HepG2 (cell line): ENCODE data around the gene RHOBTB3. TPM values are rescaled to one million over a fixed set of nuclear protein-coding genes. Genes with fewer than 3 reads are reported as not detected.
A peak's percentile ranks its signal among the peaks of the same experiment; 100 is the strongest.

ENCODE experiments used
- ATF7-NPFF ChIP-seq: sonication (generic); formaldehyde crosslinking; IDR thresholded peaks from 2 replicates; pipeline ENCODE4 v1.8.1; 2023; ENCODE audit warnings: mild to moderate bottlenecking, low read depth, missing genetic modification reagents, moderate library complexity
- BORCS8-MEF2B ChIP-seq: sonication (generic); formaldehyde crosslinking; IDR thresholded peaks from 2 replicates; pipeline ENCODE4 v1.8.0; 2022; ENCODE audit warnings: mild to moderate bottlenecking, missing genetic modification reagents
- GATAD1 ChIP-seq: IDR thresholded peaks from 2 replicates; pipeline ENCODE4 v1.6.1; 2016; ENCODE audit warnings: missing genetic modification reagents, missing compliant biosample characterization
- HOXA7 ChIP-seq: sonication (generic); formaldehyde crosslinking; IDR thresholded peaks from 2 replicates; pipeline ENCODE4 v1.8.1; 2022; ENCODE audit warnings: mild to moderate bottlenecking, missing genetic modification reagents, moderate library complexity
- PBX2 ChIP-seq: IDR thresholded peaks from 2 replicates; pipeline ENCODE4 v1.6.1; 2016; ENCODE audit warnings: control low read depth
- RERE ChIP-seq: IDR thresholded peaks from 2 replicates; pipeline ENCODE4 v1.6.1; 2016; ENCODE audit warnings: low read depth, missing genetic modification reagents, missing compliant biosample characterization
- SP140L ChIP-seq: sonication (generic); formaldehyde crosslinking; IDR thresholded peaks from 2 replicates; pipeline ENCODE4 v1.4.0; 2020; ENCODE audit warnings: missing genetic modification reagents, borderline replicate concordance
- ZBTB7A ChIP-seq: sonication (generic); formaldehyde crosslinking; IDR thresholded peaks from 2 replicates; pipeline ENCODE4 v1.8.0; 2022; ENCODE audit warnings: mild to moderate bottlenecking, missing genetic modification reagents
- ZGPAT ChIP-seq: IDR thresholded peaks from 2 replicates; pipeline ENCODE4 v1.6.1; 2016; ENCODE audit warnings: mild to moderate bottlenecking
- ZNF354B ChIP-seq: sonication (generic); formaldehyde crosslinking; IDR thresholded peaks from 2 replicates; pipeline ENCODE4 v1.8.0; 2022; ENCODE audit warnings: mild to moderate bottlenecking, missing genetic modification reagents
- ZNF543 ChIP-seq: sonication (generic); formaldehyde crosslinking; IDR thresholded peaks from 2 replicates; pipeline ENCODE4 v1.4.0; 2020; ENCODE audit warnings: mild to moderate bottlenecking, missing genetic modification reagents
- ZNF678 ChIP-seq: sonication (generic); formaldehyde crosslinking; IDR thresholded peaks from 2 replicates; pipeline ENCODE4 v1.4.0; 2020; ENCODE audit warnings: mild to moderate bottlenecking, missing genetic modification reagents
- ZNF773 ChIP-seq: sonication (generic); formaldehyde crosslinking; IDR thresholded peaks from 2 replicates; pipeline ENCODE4 v1.4.0; 2020; ENCODE audit warnings: missing genetic modification reagents, borderline replicate concordance
- polyA plus RNA-seq, 8 experiments: library from polyadenylated mRNA; depleted of rRNA in 3 of 8; stranded (reverse) in 7 of 8; unstranded in 1 of 8; fragments of >200 nt; fragmentation: Illumina TruSeq in 4 of 8; extraction: Trizol in 4 of 8; gene quantifications; 2 replicates each; pipeline versions ENCODE4 v1.2.1 to v1.2.3, GENCODE V29; 2011 to 2016; ENCODE audit warnings: low read depth in 4 of 8, missing spikeins in 1 of 8, mixed read lengths in 1 of 8; ENCODE audit not compliant: insufficient read depth in 1 of 8
- total RNA-seq, 5 experiments: library from RNA; depleted of rRNA; stranded (reverse); fragments of >200 nt; fragmentation: Illumina TruSeq; extraction: Trizol; gene quantifications; 2 replicates each; pipeline ENCODE4 v1.2.3, GENCODE V29; 2016; ENCODE audit warnings: low read depth in 1 of 5
- TF ChIP-seq, protein P1 (sequence below): sonication (generic); formaldehyde crosslinking; IDR thresholded peaks from 2 replicates; pipeline ENCODE4 v1.8.1; 2023; ENCODE audit warnings: mild to moderate bottlenecking, moderate library complexity, missing genetic modification reagents
- TF ChIP-seq, protein P2 (sequence below): sonication (generic); formaldehyde crosslinking; IDR thresholded peaks from 2 replicates; pipeline ENCODE4 v1.8.1; 2023; ENCODE audit warnings: mild to moderate bottlenecking, missing genetic modification reagents

RHOBTB3 gene
- total and polyA plus RNA-seq, 2 of the 13 experiments (the other 11 are each of a cell fraction or from before 2014, with no cell fraction given): 31.6 to 35.4 TPM

GRCh38 chr5:95822542-95823181, 91.5 kb downstream of the RHOBTB3 start, which contains the start of gene GLRX (continued):
- TF ChIP-seq GATAD1 (CRISPR knock-in tag) (0 out of 2 replicates have a peak, but pooled peaks have one; percentile 14), SP140L (CRISPR knock-in tag) (no peak), ZNF678 (no peak), ZBTB7A (CRISPR knock-in tag) (no peak), RERE (no peak), HOXA7 (CRISPR knock-in tag) (no peak), ZNF543 (CRISPR knock-in tag) (no peak), ZGPAT (CRISPR knock-in tag) (peak; percentile 24; the same call in 1 of the 2 replicates), ATF7-NPFF (CRISPR knock-in tag) (no peak), BORCS8-MEF2B (CRISPR knock-in tag) (no peak), PBX2 (CRISPR knock-in tag) (no peak), ZNF773 (no peak), ZNF354B (CRISPR knock-in tag) (no peak)
- TF ChIP-seq, protein P1, sequence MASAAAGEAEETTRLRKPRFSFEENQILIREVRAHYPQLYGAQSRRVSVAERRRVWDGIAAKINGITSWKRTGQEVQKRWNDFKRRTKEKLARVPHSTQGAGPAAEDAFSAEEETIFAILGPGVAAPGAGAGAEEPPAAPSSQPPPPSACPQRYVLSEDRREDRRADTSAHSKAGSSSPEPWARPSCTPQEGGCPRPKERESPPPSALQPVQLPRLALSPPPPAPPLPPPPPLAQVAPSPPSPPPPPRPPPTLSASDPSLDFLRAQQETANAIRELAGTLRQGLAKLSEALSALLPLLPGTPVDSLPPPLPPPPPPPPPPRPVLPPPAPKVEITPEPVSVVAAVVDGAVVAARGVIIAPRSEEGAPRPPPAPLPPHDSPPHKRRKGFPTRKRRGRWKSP (CRISPR knock-in tag): no peak
- TF ChIP-seq, protein P2, sequence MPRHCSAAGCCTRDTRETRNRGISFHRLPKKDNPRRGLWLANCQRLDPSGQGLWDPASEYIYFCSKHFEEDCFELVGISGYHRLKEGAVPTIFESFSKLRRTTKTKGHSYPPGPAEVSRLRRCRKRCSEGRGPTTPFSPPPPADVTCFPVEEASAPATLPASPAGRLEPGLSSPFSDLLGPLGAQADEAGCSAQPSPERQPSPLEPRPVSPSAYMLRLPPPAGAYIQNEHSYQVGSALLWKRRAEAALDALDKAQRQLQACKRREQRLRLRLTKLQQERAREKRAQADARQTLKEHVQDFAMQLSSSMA: no peak
